Choroid plexus epithelial cell (primary cell): Measurements from ENCODE around the gene TMEM233.

ENCODE experiments used
- DNase-seq: peaks from one replicate; pipeline ENCODE4 v3.0.0-alpha.2; 2010; ENCODE audit warnings: low read depth
- H3K4me3 ChIP-seq: 2 replicates; pipeline ENCODE4 v1.5.1; 2011; ENCODE audit warnings: low read depth, mild to moderate bottlenecking, control low read depth, low read length, moderate library complexity
- TF ChIP-seq, protein P1 (sequence below): conservative IDR thresholded peaks from 2 replicates; pipeline ENCODE4 v1.5.1; 2011; ENCODE audit warnings: low read depth, mild to moderate bottlenecking, control low read depth, inconsistent platforms, low read length, moderate library complexity

TMEM233 gene

DNA sequence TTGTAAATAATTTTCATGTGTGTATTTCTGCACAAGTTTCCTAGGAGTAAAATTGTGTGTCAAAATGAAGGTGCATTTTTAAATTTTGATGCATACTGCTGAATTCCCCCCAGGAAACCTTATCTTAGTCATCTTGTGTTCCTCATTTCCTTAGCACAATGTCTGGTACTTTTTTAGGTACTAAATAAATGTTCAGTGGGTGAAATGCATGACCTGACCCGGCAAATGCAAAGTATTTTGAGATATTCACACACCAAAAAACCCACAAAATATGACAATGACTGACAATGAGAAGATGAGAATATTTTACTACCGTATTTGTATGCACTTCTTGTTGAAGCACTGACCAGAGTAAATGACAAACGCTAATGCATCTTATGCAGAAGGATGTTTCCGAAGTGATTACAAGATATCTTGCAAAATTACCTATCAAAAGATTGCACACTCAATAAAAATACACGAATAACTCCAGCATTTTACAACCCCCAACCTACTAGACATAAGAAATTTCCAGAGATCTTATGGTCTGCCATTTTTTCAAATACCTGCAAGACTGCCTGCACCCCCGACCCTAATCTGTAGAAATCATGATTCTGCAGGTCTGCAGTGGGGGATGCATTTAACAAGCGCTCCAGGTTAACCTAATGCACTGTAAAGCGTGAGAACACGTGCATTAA lies 73.5 kb downstream of the TMEM233 start:
- no peak for DNase-seq

DNA sequence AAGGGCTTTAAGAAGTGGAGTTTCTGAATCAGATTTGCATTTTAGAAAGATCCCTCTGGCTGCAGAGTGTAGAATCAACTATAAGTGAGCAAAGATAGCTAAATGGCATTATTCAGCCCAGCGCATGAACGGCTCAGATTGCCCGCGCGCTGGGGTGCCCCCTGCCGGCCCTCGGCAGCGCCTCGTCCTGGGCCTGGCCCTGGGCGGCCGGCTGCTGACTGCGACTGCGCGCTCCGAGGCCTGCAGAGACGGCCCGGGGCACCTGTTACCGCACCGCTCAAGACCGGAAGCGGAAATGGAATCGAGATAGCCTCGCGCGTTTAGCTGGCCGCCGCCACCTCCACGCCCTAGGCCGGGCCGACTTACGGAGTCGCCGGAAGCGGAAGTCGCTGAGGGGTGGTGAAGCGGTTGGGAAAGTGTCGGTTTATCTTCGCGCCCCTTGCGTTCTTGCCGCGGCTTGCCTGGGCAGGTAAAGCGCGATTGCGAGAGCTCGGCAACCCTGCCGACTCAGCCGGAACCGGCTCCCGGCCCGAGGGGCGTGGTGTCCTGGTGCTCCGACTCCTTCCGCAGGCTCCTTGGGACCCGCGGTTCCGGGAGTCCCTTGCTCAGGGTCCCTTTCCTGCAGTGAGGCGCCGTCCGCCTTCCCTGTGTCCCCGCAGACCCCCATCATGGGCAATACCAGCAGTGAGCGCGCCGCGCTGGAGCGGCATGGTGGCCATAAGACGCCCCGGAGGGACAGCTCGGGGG lies 74.2 kb downstream of the TMEM233 start, which contains the start of gene PRKAB1:
Gene PRKAB1, plus strand, starts transcription at position 557 of the 747 bp plus-strand sequence. Its CDS starts 112 bp downstream, at position 669.
- DNase-seq: peak; percentile 98
- TF ChIP-seq, protein P1, sequence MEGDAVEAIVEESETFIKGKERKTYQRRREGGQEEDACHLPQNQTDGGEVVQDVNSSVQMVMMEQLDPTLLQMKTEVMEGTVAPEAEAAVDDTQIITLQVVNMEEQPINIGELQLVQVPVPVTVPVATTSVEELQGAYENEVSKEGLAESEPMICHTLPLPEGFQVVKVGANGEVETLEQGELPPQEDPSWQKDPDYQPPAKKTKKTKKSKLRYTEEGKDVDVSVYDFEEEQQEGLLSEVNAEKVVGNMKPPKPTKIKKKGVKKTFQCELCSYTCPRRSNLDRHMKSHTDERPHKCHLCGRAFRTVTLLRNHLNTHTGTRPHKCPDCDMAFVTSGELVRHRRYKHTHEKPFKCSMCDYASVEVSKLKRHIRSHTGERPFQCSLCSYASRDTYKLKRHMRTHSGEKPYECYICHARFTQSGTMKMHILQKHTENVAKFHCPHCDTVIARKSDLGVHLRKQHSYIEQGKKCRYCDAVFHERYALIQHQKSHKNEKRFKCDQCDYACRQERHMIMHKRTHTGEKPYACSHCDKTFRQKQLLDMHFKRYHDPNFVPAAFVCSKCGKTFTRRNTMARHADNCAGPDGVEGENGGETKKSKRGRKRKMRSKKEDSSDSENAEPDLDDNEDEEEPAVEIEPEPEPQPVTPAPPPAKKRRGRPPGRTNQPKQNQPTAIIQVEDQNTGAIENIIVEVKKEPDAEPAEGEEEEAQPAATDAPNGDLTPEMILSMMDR: peak; percentile 68
- peak within 1 kb of the TSS; percentile 98 for H3K4me3 ChIP-seq

More for the DNA sequence above, 73.5 kb downstream of the TMEM233 start:
- TF ChIP-seq, protein P1: no peak
- H3K4me3 ChIP-seq: peak overlapping the region; percentile 41

DNA sequence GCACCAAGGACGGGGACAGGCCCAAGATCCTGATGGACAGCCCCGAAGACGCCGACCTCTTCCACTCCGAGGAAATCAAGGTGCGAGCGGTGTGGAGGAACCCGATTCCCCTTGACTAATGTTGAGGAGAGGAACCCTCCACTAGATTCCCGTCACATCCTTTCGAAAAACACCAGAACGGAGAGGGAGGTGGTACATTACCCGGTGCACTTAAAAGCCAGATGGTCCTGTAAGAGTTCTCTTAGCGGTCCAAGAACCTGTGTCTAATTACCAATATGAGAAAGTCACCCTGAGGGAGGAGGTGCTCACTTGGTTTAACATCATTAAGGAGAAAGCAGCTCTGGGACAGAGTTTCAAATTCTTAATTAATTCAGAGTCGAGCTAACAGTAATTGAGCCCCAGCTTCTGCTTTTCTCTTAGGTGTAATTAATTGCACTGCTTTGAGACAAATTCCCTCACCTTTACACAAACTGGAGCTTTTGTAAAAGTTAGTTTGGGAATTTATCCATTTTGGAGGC lies 74.8 kb downstream of the TMEM233 start:
- peak overlapping the region; percentile 98 for H3K4me3 ChIP-seq
- TF ChIP-seq, protein P1: no peak
- peak; percentile 28 for DNase-seq

DNA sequence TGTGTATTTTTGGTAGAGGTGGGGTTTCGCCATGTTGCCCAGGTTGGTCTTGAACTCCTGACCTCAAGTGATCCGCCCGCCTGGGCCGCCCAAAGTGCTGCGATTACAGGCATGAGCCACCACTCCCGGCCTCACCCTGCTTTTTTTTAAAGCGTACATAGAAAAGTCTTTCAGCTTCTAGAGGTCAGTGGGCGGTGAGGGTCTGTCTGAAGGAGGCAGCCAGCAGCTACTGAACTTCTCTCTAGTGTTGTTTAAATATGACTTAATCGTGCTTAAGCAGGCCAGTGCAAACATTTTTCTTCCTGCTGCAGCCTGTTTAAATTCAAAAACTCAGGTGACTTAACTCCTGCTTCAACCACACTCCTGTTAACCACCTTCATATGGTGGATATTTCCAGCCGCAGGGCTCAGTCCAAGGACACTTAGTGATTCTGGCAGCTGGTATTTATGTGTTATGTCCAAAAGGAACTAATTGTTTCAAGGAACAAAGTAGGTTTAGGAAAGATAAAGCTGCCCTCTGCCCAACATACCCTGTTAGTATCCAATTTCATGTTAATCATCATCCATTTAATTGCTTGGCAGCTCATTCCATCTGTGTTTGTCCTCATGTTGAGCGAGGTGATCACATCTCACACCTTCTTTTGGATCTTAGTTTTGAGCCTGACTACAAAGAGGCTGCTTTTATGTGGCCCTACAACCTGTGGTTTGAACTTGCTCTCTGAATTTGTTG lies 76.3 kb downstream of the TMEM233 start:
- DNase-seq: peak; percentile 14
- TF ChIP-seq, protein P1: no peak
- no peak overlapping the region for H3K4me3 ChIP-seq

DNA sequence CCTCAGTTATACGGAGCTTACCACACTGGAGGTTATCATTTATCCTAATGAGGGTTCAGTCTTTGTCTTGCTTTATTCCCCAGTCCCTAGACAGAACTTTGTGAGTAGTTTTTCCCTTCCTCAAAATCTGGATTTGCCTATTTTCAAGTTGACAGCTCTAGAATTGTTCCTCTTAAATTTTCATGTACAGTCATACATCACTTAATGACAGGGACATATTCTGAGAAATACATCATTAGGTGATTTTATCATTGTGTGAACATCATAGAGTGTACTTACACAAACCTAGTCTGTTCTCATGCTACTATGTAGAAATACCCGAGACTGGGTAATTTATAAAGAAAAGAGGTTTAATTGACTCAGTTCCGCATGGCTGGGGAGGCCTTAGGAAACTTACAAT lies 77.5 kb downstream of the TMEM233 start:
- TF ChIP-seq, protein P1: no peak
- no peak for DNase-seq
- no peak overlapping the region for H3K4me3 ChIP-seq

DNA sequence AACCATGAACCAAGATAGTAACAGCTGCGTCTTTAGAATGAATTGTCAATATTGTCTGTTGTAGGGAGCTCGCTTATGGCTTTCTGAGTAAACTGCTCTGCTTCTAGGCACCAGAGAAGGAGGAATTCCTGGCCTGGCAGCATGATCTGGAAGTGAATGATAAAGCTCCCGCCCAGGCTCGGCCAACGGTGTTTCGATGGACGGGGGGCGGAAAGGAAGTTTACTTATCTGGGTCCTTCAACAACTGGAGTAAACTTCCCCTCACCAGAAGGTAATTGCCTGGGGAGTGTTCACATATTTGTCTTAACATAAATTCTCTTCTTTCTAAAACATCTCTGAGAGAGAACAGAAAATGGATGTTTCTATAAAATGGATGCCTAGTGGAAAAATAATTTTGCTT lies 78.6 kb downstream of the TMEM233 start:
- TF ChIP-seq, protein P1: no peak
- DNase-seq: no peak
- H3K4me3 ChIP-seq: no peak overlapping the region
